Measurements from ENCODE around the gene PDE9A.

PDE9A gene

DNA sequence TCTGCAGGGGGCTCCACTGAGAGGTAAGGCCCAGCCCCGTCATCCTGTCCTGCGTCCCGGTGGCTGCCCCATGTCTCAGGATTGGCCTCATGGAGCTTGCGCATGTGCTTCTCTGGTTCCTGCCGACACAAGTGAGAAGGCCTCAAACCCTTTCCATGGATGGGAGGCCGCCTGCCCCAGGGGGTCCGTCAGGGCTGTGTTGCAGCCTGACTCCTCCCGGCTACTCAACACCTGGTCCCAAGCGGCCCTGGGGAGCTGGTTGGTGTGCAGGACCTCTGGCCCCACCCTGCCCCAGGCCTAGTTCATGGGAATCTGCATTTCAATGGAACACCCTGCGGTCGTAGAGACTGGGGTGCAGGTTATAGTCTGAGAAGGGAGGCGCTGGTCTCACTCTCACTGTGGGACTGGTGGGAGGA is 21.1 kb upstream of the PDE9A start:
- no peaks in the 10 kb centered on the region for H3K27me3 ChIP-seq (ENCODE audit: control insufficient read depth in 1 of 2, insufficient read depth in 2 of 2, low read length in 2 of 2)
- H3K9me3 ChIP-seq (ENCODE audit: control insufficient read depth in 1 of 2, low read length in 2 of 2), result no peaks in the 10 kb centered on the region
- no peak overlapping the region for H3K27ac ChIP-seq (ENCODE audit: low read depth, low read length)
- no peak overlapping the region for H3K9ac ChIP-seq (ENCODE audit: low read depth in 1 of 2, low read length in 2 of 2)
- H3K4me1 ChIP-seq (ENCODE audit: control insufficient read depth in 1 of 2, insufficient read depth in 2 of 2, low read length in 2 of 2), result no peaks in the 10 kb centered on the region
- H3K4me3 ChIP-seq (ENCODE audit: low read depth in 1 of 2, low read length in 2 of 2), result no peak overlapping the region
- H3K36me3 ChIP-seq (ENCODE audit: control insufficient read depth in 1 of 2, insufficient read depth in 2 of 2, low read length in 2 of 2), result no peaks in the 10 kb centered on the region

DNA sequence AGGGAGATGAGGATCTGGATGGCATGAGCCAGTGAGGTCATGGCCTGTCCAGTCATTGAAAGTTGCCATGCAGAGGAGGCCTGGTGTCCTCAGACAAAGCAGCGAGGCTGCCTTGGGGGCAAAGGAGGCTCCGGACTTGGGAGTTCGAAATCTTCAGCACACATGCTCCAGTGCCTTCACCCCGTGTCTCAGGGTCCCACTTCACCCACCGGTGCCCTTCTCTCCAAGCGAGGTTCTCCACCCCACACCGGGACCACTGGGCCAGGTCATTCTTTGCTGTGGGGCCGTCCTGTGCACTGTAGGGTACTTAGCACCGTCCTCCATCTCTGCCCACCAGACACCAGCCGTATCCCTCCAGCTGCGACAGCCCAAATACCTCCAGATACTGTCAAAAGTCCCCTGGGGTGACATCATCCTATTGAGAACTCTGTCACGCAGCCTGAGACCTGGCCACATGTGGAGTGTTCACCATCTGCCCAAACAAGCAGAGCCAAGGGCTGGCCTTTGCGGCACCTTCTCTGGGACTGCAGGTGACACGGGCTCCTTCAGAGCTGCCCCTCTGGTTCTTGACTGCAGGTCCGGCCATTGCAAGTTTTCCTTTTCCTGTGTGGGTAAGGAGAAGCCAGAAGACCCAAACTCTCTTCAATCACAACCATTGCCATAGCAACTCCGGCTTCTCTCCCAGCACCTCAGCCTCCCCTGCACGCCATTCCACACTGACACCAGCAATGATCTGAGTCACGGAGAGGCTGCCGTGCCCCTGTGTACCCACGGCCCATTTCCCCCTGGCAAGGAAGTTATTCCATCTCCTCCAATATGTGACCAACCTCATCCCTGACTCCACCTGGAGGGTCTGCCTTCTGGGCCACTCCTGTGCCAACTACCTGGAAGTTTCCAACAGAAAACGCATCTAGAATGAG is 20.4 kb upstream of the PDE9A start:
- H3K36me3 ChIP-seq (ENCODE audit: control insufficient read depth in 1 of 2, insufficient read depth in 2 of 2, low read length in 2 of 2), result no peaks in the 10 kb centered on the region
- H3K4me1 ChIP-seq (ENCODE audit: control insufficient read depth in 1 of 2, insufficient read depth in 2 of 2, low read length in 2 of 2), result no peaks in the 10 kb centered on the region
- H3K27ac ChIP-seq (ENCODE audit: low read depth, low read length), result no peak overlapping the region
- no peak overlapping the region for H3K4me3 ChIP-seq (ENCODE audit: low read depth in 1 of 2, low read length in 2 of 2)
- no peaks in the 10 kb centered on the region for H3K9me3 ChIP-seq (ENCODE audit: control insufficient read depth in 1 of 2, low read length in 2 of 2)
- no peaks in the 10 kb centered on the region for H3K27me3 ChIP-seq (ENCODE audit: control insufficient read depth in 1 of 2, insufficient read depth in 2 of 2, low read length in 2 of 2)
- H3K9ac ChIP-seq (ENCODE audit: low read depth in 1 of 2, low read length in 2 of 2), result no peak overlapping the region

DNA sequence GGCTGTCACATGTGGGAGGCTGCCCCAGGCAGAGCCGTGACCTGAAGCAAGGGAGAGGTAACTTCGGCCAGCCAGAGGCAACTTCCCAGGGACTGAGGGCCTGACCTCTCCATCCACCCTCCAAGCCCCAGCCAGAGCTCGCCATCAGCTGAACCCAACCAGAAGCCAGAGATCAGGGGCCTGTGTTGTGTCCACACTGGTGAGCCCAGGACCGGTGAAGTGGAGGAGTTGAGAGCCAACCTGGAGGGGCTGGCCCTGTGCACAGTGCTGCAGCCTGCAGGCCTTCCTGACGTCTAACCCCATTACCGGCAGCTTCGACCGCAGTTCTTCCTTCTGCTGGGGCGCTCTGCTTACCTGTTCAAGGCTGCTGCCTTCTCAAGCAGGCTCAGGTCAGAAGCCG is 19.6 kb upstream of the PDE9A start:
- Histone ChIP-seq H3K27ac (ENCODE audit: low read depth, low read length) (no peak overlapping the region), H3K4me3 (ENCODE audit: low read depth in 1 of 2, low read length in 2 of 2) (no peak overlapping the region), H3K9me3 (ENCODE audit: control insufficient read depth in 1 of 2, low read length in 2 of 2) (no peaks in the 10 kb centered on the region), H3K4me1 (ENCODE audit: control insufficient read depth in 1 of 2, insufficient read depth in 2 of 2, low read length in 2 of 2) (no peaks in the 10 kb centered on the region), H3K36me3 (ENCODE audit: control insufficient read depth in 1 of 2, insufficient read depth in 2 of 2, low read length in 2 of 2) (no peaks in the 10 kb centered on the region), H3K9ac (ENCODE audit: low read depth in 1 of 2, low read length in 2 of 2) (no peak overlapping the region), H3K27me3 (ENCODE audit: control insufficient read depth in 1 of 2, insufficient read depth in 2 of 2, low read length in 2 of 2) (no peaks in the 10 kb centered on the region)

GRCh38 chr21:42635848-42636519 is 17.4 kb upstream of the PDE9A start:
- Histone ChIP-seq H3K9me3 (ENCODE audit: control insufficient read depth in 1 of 2, low read length in 2 of 2) (no peaks in the 10 kb centered on the region), H3K36me3 (ENCODE audit: control insufficient read depth in 1 of 2, insufficient read depth in 2 of 2, low read length in 2 of 2) (no peaks in the 10 kb centered on the region), H3K4me1 (ENCODE audit: control insufficient read depth in 1 of 2, insufficient read depth in 2 of 2, low read length in 2 of 2) (peaks cover 9 to 11% of the 10 kb centered on the region in 2 donors), H3K4me3 (ENCODE audit: low read depth in 1 of 2, low read length in 2 of 2) (no peak overlapping the region), H3K27ac (ENCODE audit: low read depth, low read length) (no peak overlapping the region), H3K9ac (ENCODE audit: low read depth in 1 of 2, low read length in 2 of 2) (no peak overlapping the region), H3K27me3 (ENCODE audit: control insufficient read depth in 1 of 2, insufficient read depth in 2 of 2, low read length in 2 of 2) (no peaks in the 10 kb centered on the region)

- Histone ChIP-seq H3K27me3 (ENCODE audit: control insufficient read depth in 1 of 2, insufficient read depth in 2 of 2, low read length in 2 of 2) (no peaks in the 10 kb centered on the region), H3K4me3 (ENCODE audit: low read depth in 1 of 2, low read length in 2 of 2) (no peak overlapping the region), H3K4me1 (ENCODE audit: control insufficient read depth in 1 of 2, insufficient read depth in 2 of 2, low read length in 2 of 2) (peaks cover 10 to 11% of the 10 kb centered on the region in 2 donors), H3K36me3 (ENCODE audit: control insufficient read depth in 1 of 2, insufficient read depth in 2 of 2, low read length in 2 of 2) (no peaks in the 10 kb centered on the region), H3K27ac (ENCODE audit: low read depth, low read length) (no peak overlapping the region), H3K9me3 (ENCODE audit: control insufficient read depth in 1 of 2, low read length in 2 of 2) (no peaks in the 10 kb centered on the region), H3K9ac (ENCODE audit: low read depth in 1 of 2, low read length in 2 of 2) (no peak overlapping the region)
Observed at GRCh38 chr21:42636520-42637266, 16.7 kb upstream of the PDE9A start.

- H3K9ac ChIP-seq (ENCODE audit: low read depth in 1 of 2, low read length in 2 of 2), result no peak overlapping the region
Observed at GRCh38 chr21:42637267-42638041, 16.0 kb upstream of the PDE9A start.

GRCh38 chr21:42638266-42638863 is 15.1 kb upstream of the PDE9A start:
- H3K27me3 ChIP-seq (ENCODE audit: control insufficient read depth in 1 of 2, insufficient read depth in 2 of 2, low read length in 2 of 2), result no peaks in the 10 kb centered on the region
- H3K36me3 ChIP-seq (ENCODE audit: control insufficient read depth in 1 of 2, insufficient read depth in 2 of 2, low read length in 2 of 2), result no peaks in the 10 kb centered on the region
- no peak overlapping the region for H3K9ac ChIP-seq (ENCODE audit: low read depth in 1 of 2, low read length in 2 of 2)
- no peak overlapping the region for H3K27ac ChIP-seq (ENCODE audit: low read depth, low read length)
- no peak overlapping the region for H3K4me3 ChIP-seq (ENCODE audit: low read depth in 1 of 2, low read length in 2 of 2)
- H3K9me3 ChIP-seq (ENCODE audit: control insufficient read depth in 1 of 2, low read length in 2 of 2), result no peaks in the 10 kb centered on the region
- H3K4me1 ChIP-seq (ENCODE audit: control insufficient read depth in 1 of 2, insufficient read depth in 2 of 2, low read length in 2 of 2), result peaks cover 10 to 11% of the 10 kb centered on the region in 2 donors

More at GRCh38 chr21:42637267-42638041, 16.0 kb upstream of the PDE9A start:
- no peaks in the 10 kb centered on the region for H3K9me3 ChIP-seq (ENCODE audit: control insufficient read depth in 1 of 2, low read length in 2 of 2)
- H3K27me3 ChIP-seq (ENCODE audit: control insufficient read depth in 1 of 2, insufficient read depth in 2 of 2, low read length in 2 of 2), result no peaks in the 10 kb centered on the region
- H3K4me1 ChIP-seq (ENCODE audit: control insufficient read depth in 1 of 2, insufficient read depth in 2 of 2, low read length in 2 of 2), result peaks cover 10 to 11% of the 10 kb centered on the region in 2 donors
- H3K36me3 ChIP-seq (ENCODE audit: control insufficient read depth in 1 of 2, insufficient read depth in 2 of 2, low read length in 2 of 2), result no peaks in the 10 kb centered on the region
- H3K27ac ChIP-seq (ENCODE audit: low read depth, low read length), result no peak overlapping the region
- H3K4me3 ChIP-seq (ENCODE audit: low read depth in 1 of 2, low read length in 2 of 2), result no peak overlapping the region

- Histone ChIP-seq H3K27ac (ENCODE audit: low read depth, low read length) (no peak overlapping the region), H3K27me3 (ENCODE audit: control insufficient read depth in 1 of 2, insufficient read depth in 2 of 2, low read length in 2 of 2) (no peaks in the 10 kb centered on the region), H3K9me3 (ENCODE audit: control insufficient read depth in 1 of 2, low read length in 2 of 2) (no peaks in the 10 kb centered on the region), H3K4me1 (ENCODE audit: control insufficient read depth in 1 of 2, insufficient read depth in 2 of 2, low read length in 2 of 2) (peaks cover 10 to 11% of the 10 kb centered on the region in 2 donors), H3K9ac (ENCODE audit: low read depth in 1 of 2, low read length in 2 of 2) (no peak overlapping the region), H3K36me3 (ENCODE audit: control insufficient read depth in 1 of 2, insufficient read depth in 2 of 2, low read length in 2 of 2) (no peaks in the 10 kb centered on the region), H3K4me3 (ENCODE audit: low read depth in 1 of 2, low read length in 2 of 2) (no peak overlapping the region)
Observed at GRCh38 chr21:42639646-42640152, 13.7 kb upstream of the PDE9A start.

- Histone ChIP-seq H3K9me3 (ENCODE audit: control insufficient read depth in 1 of 2, low read length in 2 of 2) (no peaks in the 10 kb centered on the region), H3K27me3 (ENCODE audit: control insufficient read depth in 1 of 2, insufficient read depth in 2 of 2, low read length in 2 of 2) (no peaks in the 10 kb centered on the region), H3K9ac (ENCODE audit: low read depth in 1 of 2, low read length in 2 of 2) (no peak overlapping the region), H3K4me3 (ENCODE audit: low read depth in 1 of 2, low read length in 2 of 2) (no peak overlapping the region), H3K4me1 (ENCODE audit: control insufficient read depth in 1 of 2, insufficient read depth in 2 of 2, low read length in 2 of 2) (peaks cover 10 to 11% of the 10 kb centered on the region in 2 donors), H3K36me3 (ENCODE audit: control insufficient read depth in 1 of 2, insufficient read depth in 2 of 2, low read length in 2 of 2) (no peaks in the 10 kb centered on the region), H3K27ac (ENCODE audit: low read depth, low read length) (no peak overlapping the region)
Observed at GRCh38 chr21:42640486-42640885, 12.9 kb upstream of the PDE9A start.
